Spleen (tissue), 11 donors: Measurements from ENCODE around the gene COL4A1. TPM values are rescaled to one million over a fixed set of nuclear protein-coding genes. Genes with fewer than 3 reads are reported as not detected.

Source experiments
- DNase-seq: peaks from one replicate; pipeline ENCODE4 v3.0.0-alpha.2; 2020
- H3K27ac ChIP-seq, 8 donors: fragments of 200-600 bp; sonication (generic) in 7 of 8; 1 replicate in 4 of 8; 2 replicates in 4 of 8; pipeline versions ENCODE4 v1.5.0 to v1.8.0; 2016 to 2021; ENCODE audit warnings: inconsistent platforms in 4 of 8, mild to moderate bottlenecking in 4 of 8, moderate library complexity in 1 of 8
- H3K27me3 ChIP-seq, 7 donors: fragments of 200-600 bp; sonication (generic) in 6 of 7; replicated peaks in 1 of 7; 1 replicate in 4 of 7; 2 replicates in 3 of 7; pipeline versions ENCODE4 v1.5.0 to v1.8.0; 2016 to 2021; ENCODE audit warnings: inconsistent platforms in 3 of 7, mild to moderate bottlenecking in 1 of 7
- H3K36me3 ChIP-seq, 6 donors: fragments of 200-600 bp; sonication (generic) in 5 of 6; 1 replicate in 4 of 6; 2 replicates in 2 of 6; pipeline versions ENCODE4 v1.5.0 to v1.8.0; 2016 to 2021; ENCODE audit warnings: inconsistent platforms in 2 of 6
- H3K4me1 ChIP-seq, 6 donors: fragments of 200-600 bp; sonication (generic) in 5 of 6; 1 replicate in 3 of 6; 2 replicates in 3 of 6; pipeline versions ENCODE4 v1.5.0 to v1.8.0; 2016 to 2021; ENCODE audit warnings: inconsistent platforms in 3 of 6
- H3K4me3 ChIP-seq, 8 donors: fragments of 200-600 bp; sonication (generic) in 7 of 8; 1 replicate in 4 of 8; 2 replicates in 4 of 8; pipeline versions ENCODE4 v1.5.0 to v1.8.0; 2016 to 2021; ENCODE audit warnings: inconsistent platforms in 4 of 8, mild to moderate bottlenecking in 4 of 8, moderate library complexity in 2 of 8
- H3K9me3 ChIP-seq, 8 donors: fragments of 200-600 bp; sonication (generic) in 7 of 8; 1 replicate in 4 of 8; 2 replicates in 4 of 8; pipeline versions ENCODE4 v1.5.0 to v1.8.0; 2016 to 2021; ENCODE audit warnings: inconsistent platforms in 4 of 8
- POLR2A ChIP-seq, 3 donors: fragments of 450-650 bp; IDR thresholded peaks; one replicate each; pipeline ENCODE4 v1.5.1; 2017; ENCODE audit warnings: antibody characterized with exemption in 3 of 3, mild to moderate bottlenecking in 1 of 3
- POLR2AphosphoS5 ChIP-seq, 3 donors: sonication (generic); formaldehyde crosslinking; IDR thresholded peaks; one replicate each; pipeline ENCODE4 v1.5.1; 2017; ENCODE audit warnings: antibody characterized with exemption in 3 of 3
- WGBS, 5 donors: extraction: QIAGEN DNeasy Blood & Tissue Kit in 3 of 5; methylation state at CpG; one replicate each; pipeline versions ENCODE4 v1.1.5 to v1.1.7; 2013 to 2018; 5-methylcytosine and 5-hydroxymethylcytosine counted together
- intact Hi-C: fragments of 100-400 bp; cut with DNase I; formaldehyde crosslinking; loops from one replicate; pipeline ENCODE4 v1.15.0; 2023; ENCODE audit warnings: low total_unique reads
- polyA plus RNA-seq, 3 donors: library from polyadenylated mRNA; stranded (reverse); fragments of 200-250 nt; gene quantifications; one replicate each; pipeline ENCODE4 v1.2.1, GENCODE V29; 2013
- total RNA-seq, 7 donors: library from RNA; depleted of rRNA in 3 of 7; stranded (reverse); fragments of >200 nt in 3 of 7; fragmentation: NEBNext Ultra II Directional in 4 of 7; extraction: Animal tissue kit (Norgen Biotek cat#: 25700) in 4 of 7; gene quantifications; one replicate each; pipeline versions ENCODE4 v1.1.0 to v1.2.1, GENCODE V29; 2016 to 2021
- TF ChIP-seq, protein P1 (sequence below), 11 experiments: fragments of 200-600 bp in 7 of 11; fragments of 450-650 bp in 4 of 11; sonication (generic) in 4 of 11; IDR thresholded peaks in 8 of 11; conservative IDR thresholded peaks in 3 of 11; 1 replicate in 7 of 11; 2 replicates in 4 of 11; pipeline versions ENCODE4 v1.4.0 to v1.8.0; 2016 to 2021; ENCODE audit warnings: antibody characterized with exemption in 11 of 11, inconsistent platforms in 4 of 11, mild to moderate bottlenecking in 1 of 11
- donor health status: healthy with polysubstance abuse.
- donor health status: DM: no; HTN: no; CAD: no; lungs with moderate emphysema.
- donor health status: DM: no; HTN: no; CAD: no.
- donor health status: Bipolar disorder and iron deficiency.
- donor health status: healthy.
- donor health status: DM: no; HTN: no; CAD: no.
- donor health status: DM: yes; HTN: yes; CAD: no.

COL4A1 gene
- total and polyA plus RNA-seq, 10 donors, result 37.9 to 959 (median 340) TPM

DNA sequence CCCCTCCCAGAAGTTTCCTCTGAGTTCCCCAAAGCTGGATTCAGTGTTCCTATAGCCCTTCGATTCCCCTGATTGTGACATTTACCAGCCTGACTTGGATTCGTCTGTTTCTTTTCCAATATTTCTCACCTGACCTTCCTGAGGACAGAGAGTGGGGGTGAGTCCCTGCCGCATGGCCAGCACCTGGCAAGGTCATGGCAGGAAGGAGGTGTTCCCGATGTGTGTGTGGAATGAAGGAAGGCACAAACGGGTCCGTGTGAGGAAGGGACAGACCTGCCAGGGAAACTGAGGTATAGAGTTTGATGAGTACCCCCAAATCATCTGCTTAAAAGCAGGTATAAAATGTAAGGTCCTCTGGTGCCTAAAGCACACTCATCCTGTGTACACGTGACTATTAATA lies 3.3 kb downstream of the COL4A1 start:
- Histone ChIP-seq H3K27me3 (peaks cover 0 to 67% (median 24%) of the 10 kb centered on the region in 7 donors), H3K4me3 (peak overlapping the region in 5 of 8 donors; percentile 46 to 73 (median 51)), H3K27ac (peak overlapping the region in 7 of 8 donors; percentile 14 to 87 (median 84)), H3K4me1 (peaks cover 0 to 49% (median 11%) of the 10 kb centered on the region in 6 donors), H3K36me3 (no peaks in the 10 kb centered on the region), H3K9me3 (no peaks in the 10 kb centered on the region)
- TF ChIP-seq, protein P1, sequence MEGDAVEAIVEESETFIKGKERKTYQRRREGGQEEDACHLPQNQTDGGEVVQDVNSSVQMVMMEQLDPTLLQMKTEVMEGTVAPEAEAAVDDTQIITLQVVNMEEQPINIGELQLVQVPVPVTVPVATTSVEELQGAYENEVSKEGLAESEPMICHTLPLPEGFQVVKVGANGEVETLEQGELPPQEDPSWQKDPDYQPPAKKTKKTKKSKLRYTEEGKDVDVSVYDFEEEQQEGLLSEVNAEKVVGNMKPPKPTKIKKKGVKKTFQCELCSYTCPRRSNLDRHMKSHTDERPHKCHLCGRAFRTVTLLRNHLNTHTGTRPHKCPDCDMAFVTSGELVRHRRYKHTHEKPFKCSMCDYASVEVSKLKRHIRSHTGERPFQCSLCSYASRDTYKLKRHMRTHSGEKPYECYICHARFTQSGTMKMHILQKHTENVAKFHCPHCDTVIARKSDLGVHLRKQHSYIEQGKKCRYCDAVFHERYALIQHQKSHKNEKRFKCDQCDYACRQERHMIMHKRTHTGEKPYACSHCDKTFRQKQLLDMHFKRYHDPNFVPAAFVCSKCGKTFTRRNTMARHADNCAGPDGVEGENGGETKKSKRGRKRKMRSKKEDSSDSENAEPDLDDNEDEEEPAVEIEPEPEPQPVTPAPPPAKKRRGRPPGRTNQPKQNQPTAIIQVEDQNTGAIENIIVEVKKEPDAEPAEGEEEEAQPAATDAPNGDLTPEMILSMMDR (IDR thresholded peaks at IDR 0.05 in 8 of 11, conservative IDR thresholded peaks at IDR 0.05 in 3 of 11), result no peak
- TF ChIP-seq POLR2AphosphoS5 (IDR thresholded peaks at IDR 0.05) (no peak), POLR2A (IDR thresholded peaks at IDR 0.05) (no peak)
- whole genome bisulfite sequencing, 5 donors, result 54 to 73% (median 66%) methylated on average over 7 of the region's 7 CpGs
- intact Hi-C loops, result loop anchor here (10.0 kb wide), 1 partner anchor 111 kb away; no protein-coding TSS in a partner anchor
- no peak for DNase-seq

DNA sequence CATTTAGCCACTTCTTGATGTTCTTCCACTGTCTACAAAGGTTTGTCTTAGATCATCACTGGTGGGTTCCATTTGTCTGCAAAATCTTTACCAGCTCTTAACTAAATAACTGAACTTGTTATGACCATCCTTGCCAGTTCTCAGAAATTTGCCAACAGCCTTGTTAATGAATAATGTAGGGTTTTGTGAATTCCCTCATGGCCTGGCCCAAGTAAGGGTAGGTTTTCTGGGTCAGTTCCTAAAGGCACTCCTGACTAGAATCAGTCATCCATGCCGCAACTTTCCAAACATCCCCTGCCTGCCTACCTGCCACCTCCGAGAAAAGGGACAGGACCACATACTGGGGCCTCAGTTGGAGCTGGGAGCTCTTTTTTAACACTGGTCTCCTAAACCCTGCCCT lies 4.0 kb downstream of the COL4A1 start:
- H3K27ac ChIP-seq, result peak overlapping the region in 7 of 8 donors; percentile 14 to 87 (median 84)

DNA sequence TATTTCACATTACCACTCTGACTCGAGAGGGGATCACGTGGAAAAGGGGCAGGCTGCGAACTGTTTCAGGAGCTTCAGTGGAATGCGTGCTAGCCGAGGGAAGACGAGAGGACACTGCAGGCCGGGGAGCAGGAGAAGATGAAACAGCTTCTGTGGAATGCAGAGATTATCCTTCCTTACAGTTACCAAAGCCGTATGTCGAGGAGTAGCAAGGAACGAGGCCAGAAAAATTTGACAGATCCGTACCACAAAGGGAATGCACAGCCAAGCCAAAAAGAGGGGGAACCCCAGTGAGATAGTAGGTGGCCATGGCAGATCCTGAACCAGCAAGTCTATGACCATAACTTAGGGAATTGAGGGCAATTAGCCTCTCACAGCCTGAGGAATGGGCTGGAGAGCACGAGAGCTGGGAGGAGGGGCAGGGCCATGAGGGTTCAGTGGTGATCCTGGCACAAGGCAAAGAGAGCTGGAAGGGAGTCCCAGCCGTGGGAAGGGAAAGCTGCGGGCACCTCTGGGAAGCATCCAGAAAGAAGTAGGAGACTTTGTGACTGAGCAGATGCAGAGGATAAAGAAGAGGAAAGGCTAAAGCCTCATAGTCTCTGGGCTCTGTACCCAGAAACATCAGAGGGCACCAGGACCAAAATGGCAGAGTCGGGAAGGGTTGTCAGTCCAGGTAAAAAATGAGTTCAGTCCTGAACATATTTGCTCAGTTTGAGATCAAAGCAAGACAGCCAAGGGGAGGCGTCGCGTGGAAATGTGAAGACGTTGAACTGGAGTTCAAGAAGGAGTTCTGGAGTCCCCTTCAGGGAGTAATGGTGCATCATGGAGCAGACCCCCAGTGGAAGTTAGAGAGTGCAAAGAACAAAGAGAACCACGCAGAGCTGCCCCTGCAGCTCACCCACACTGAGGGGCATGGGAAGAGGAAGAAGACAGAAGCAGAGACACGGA lies 5.1 kb downstream of the COL4A1 start:
- DNase-seq, result no peak
- Histone ChIP-seq H3K27ac (peak overlapping the region in 6 of 8 donors; percentile 51 to 87 (median 85)), H3K4me3 (peak overlapping the region in 4 of 8 donors; percentile 0 to 73 (median 4)), H3K27me3 (peaks cover 0 to 65% (median 11%) of the 10 kb centered on the region in 7 donors), H3K4me1 (peaks cover 4 to 53% (median 19%) of the 10 kb centered on the region in 6 donors), H3K9me3 (no peaks in the 10 kb centered on the region), H3K36me3 (no peaks in the 10 kb centered on the region)
- 68 to 76% (median 70%) methylated on average over 21 of the region's 21 CpGs for WGBS, 5 donors
- intact Hi-C loops, result loop anchor here (10.0 kb wide), 1 partner anchor 113 kb away; no protein-coding TSS in a partner anchor
- TF ChIP-seq POLR2AphosphoS5 (IDR thresholded peaks at IDR 0.05) (peak in 1 of 3 donors; percentile 25), POLR2A (IDR thresholded peaks at IDR 0.05) (no peak)
- TF ChIP-seq, protein P1 (IDR thresholded peaks at IDR 0.05 in 8 of 11, conservative IDR thresholded peaks at IDR 0.05 in 3 of 11), result no peak

More for the DNA sequence above, 4.0 kb downstream of the COL4A1 start:
- TF ChIP-seq, protein P1 (IDR thresholded peaks at IDR 0.05 in 8 of 11, conservative IDR thresholded peaks at IDR 0.05 in 3 of 11), result no peak
- TF ChIP-seq POLR2A (IDR thresholded peaks at IDR 0.05), result no peak
- no peak for TF ChIP-seq POLR2AphosphoS5 (IDR thresholded peaks at IDR 0.05)
- Histone ChIP-seq H3K36me3 (no peaks in the 10 kb centered on the region), H3K9me3 (no peaks in the 10 kb centered on the region), H3K4me3 (peak overlapping the region in 4 of 8 donors; percentile 46 to 73 (median 58)), H3K4me1 (peaks cover 4 to 48% (median 15%) of the 10 kb centered on the region in 6 donors), H3K27me3 (peaks cover 0 to 67% (median 21%) of the 10 kb centered on the region in 7 donors)
- no peak for DNase-seq
- intact Hi-C loops, result loop anchor here (10.0 kb wide), 1 partner anchor 112 kb away; no protein-coding TSS in a partner anchor
- WGBS, 5 donors, result 73 to 93% (median 83%) methylated on average over 2 of the region's 2 CpGs
